Endothelial cell of umbilical vein (primary cell): ENCODE measurements around the gene RNF133. TPM values are rescaled to one million over a fixed set of nuclear protein-coding genes. Genes with fewer than 3 reads are reported as not detected.

Experiments
- BruUV-seq: library from RNA; stranded (reverse); fragments of 400-500 nt; replicated peaks from 2 replicates; lab custom pipeline; 2021; lab: Mats Ljungman, UMichigan
- CTCF ChIA-PET: fragments of 300-600, 350-600 bp; sonication (Branson Sonifier 250); formaldehyde crosslinking; loops from one replicate; lab custom pipeline; 2021; ENCODE audit warnings: antibody characterized with exemption, inconsistent platforms; lab: Charles Lee
- POLR2A ChIA-PET: fragments of 300-600, 350-600 bp; sonication (Branson Sonifier 250); formaldehyde crosslinking; loops from one replicate; lab custom pipeline; 2021; ENCODE audit warnings: antibody characterized with exemption, inconsistent platforms; lab: Charles Lee
- DNase-seq: peaks from one replicate; pipeline ENCODE4 v3.0.0-alpha.2; 2011; ENCODE audit warnings: low read depth, low spot score
- FAIRE-seq: peaks from 2 replicates; lab custom pipeline; 2011; peaks lifted over from hg19 to GRCh38; lab: Jason Lieb, UNC
- H2AFZ ChIP-seq: 2 replicates; pipeline ENCODE4 v1.6.0; 2012; ENCODE audit warnings: low read depth, low read length, control low read depth, inconsistent platforms
- H3K27ac ChIP-seq: 2 replicates; pipeline ENCODE4 v1.5.1; 2011; ENCODE audit warnings: low read depth, mild to moderate bottlenecking, control low read depth, low read length, moderate library complexity; ENCODE audit not compliant: insufficient read depth
- H3K27me3 ChIP-seq, 2 experiments: 2 replicates each; pipeline versions ENCODE4 v1.6.0 to v1.6.1; 2011; ENCODE audit warnings: low read length in 2 of 2, mixed read lengths in 1 of 2; ENCODE audit not compliant: control insufficient read depth in 2 of 2, insufficient read depth in 2 of 2
- H3K36me3 ChIP-seq, 2 experiments: 2 replicates in 1 of 2; 3 replicates in 1 of 2; pipeline ENCODE4 v1.5.1; 2011; ENCODE audit warnings: low read length in 2 of 2, mild to moderate bottlenecking in 1 of 2, moderate library complexity in 1 of 2; ENCODE audit not compliant: control insufficient read depth in 2 of 2, insufficient read depth in 2 of 2; ENCODE audit errors: extremely low read depth in 1 of 2
- H3K4me1 ChIP-seq: 3 replicates; pipeline ENCODE4 v1.5.1; 2011; ENCODE audit warnings: mild to moderate bottlenecking, low read length; ENCODE audit not compliant: control insufficient read depth, insufficient read depth; ENCODE audit errors: extremely low read depth
- H3K4me2 ChIP-seq: 2 replicates; pipeline ENCODE4 v1.6.1; 2011; ENCODE audit warnings: low read length, control low read depth, mixed read lengths; ENCODE audit not compliant: insufficient read depth
- H3K4me3 ChIP-seq, 3 experiments: fragments of 200-600 bp in 1 of 3; sonication (generic), shearing (Covaris generic) in 1 of 3; replicated peaks in 1 of 3; 2 replicates each; pipeline ENCODE4 v1.5.1; 2011 to 2016; ENCODE audit warnings: control low read depth in 3 of 3, low read length in 3 of 3, mild to moderate bottlenecking in 2 of 3, inconsistent platforms in 1 of 3, low read depth in 1 of 3, moderate library complexity in 1 of 3; ENCODE audit not compliant: insufficient read depth in 1 of 3
- H3K79me2 ChIP-seq: 2 replicates; pipeline ENCODE4 v1.6.0; 2012; ENCODE audit warnings: low read length, inconsistent platforms; ENCODE audit not compliant: control insufficient read depth, insufficient read depth
- H3K9ac ChIP-seq: replicated peaks from 2 replicates; pipeline ENCODE3; 2011; ENCODE audit warnings: low read length, control low read depth; ENCODE audit not compliant: insufficient read depth; ENCODE audit errors: extremely low read depth
- H3K9me1 ChIP-seq: replicated peaks from 3 replicates; pipeline ENCODE4 v1.6.0; 2011; ENCODE audit warnings: mild to moderate bottlenecking, low read length; ENCODE audit not compliant: control insufficient read depth, insufficient read depth; ENCODE audit errors: extremely low read depth
- H3K9me3 ChIP-seq: replicated peaks from 2 replicates; pipeline ENCODE4 v1.5.1; 2012; ENCODE audit warnings: low read length, inconsistent platforms; ENCODE audit not compliant: control insufficient read depth, insufficient read depth
- H4K20me1 ChIP-seq: replicated peaks from 2 replicates; pipeline ENCODE3; 2011; ENCODE audit warnings: mild to moderate bottlenecking, low read length; ENCODE audit not compliant: control insufficient read depth, insufficient read depth; ENCODE audit errors: extremely low read depth
- FOS ChIP-seq: IDR thresholded peaks from 2 replicates; pipeline ENCODE4 v1.6.1; 2011; ENCODE audit warnings: mild to moderate bottlenecking, low read length, moderate library complexity, borderline replicate concordance; ENCODE audit not compliant: insufficient read depth
- GATA2 ChIP-seq: IDR thresholded peaks from 2 replicates; pipeline ENCODE4 v1.7.0; 2011; ENCODE audit warnings: low read depth, mild to moderate bottlenecking, moderate library complexity, mixed read lengths, low read length; ENCODE audit not compliant: insufficient read length, insufficient read depth
- JUN ChIP-seq: IDR thresholded peaks from 2 replicates; pipeline ENCODE4 v1.6.1; 2011; ENCODE audit warnings: borderline replicate concordance, low read depth; ENCODE audit not compliant: insufficient read length, insufficient read depth
- MYC ChIP-seq: IDR thresholded peaks from one replicate; pipeline ENCODE4 v1.6.1; 2011; ENCODE audit warnings: mild to moderate bottlenecking, low read depth, low read length
- dilution Hi-C: fragments of 300-500 bp; cut with MboI; formaldehyde crosslinking; loops from one replicate; pipeline ENCODE4 v1.15.0; 2019; ENCODE audit warnings: low sequenced_read_pairs; ENCODE audit not compliant: extremely low pct_ligation_motif_present
- intact Hi-C: fragments of 100-400 bp; cut with micrococcal nuclease; formaldehyde crosslinking; loops from one replicate; pipeline ENCODE4 v1.10.0; 2022
- polyA plus RNA-seq, 4 experiments: library from polyadenylated mRNA; depleted of rRNA in 3 of 4; stranded (reverse) in 3 of 4; unstranded in 1 of 4; fragments of >200 nt; gene quantifications; 2 replicates each; pipeline versions ENCODE4 v1.2.1 to v1.2.3, GENCODE V29; 2011 to 2012; ENCODE audit warnings: missing spikeins in 1 of 4
- small RNA-seq: library from RNA; depleted of rRNA; stranded (forward); fragments of <200 nt; gene quantifications from one replicate; pipeline ENCODE3, GENCODE V24; 2012; ENCODE audit warnings: low replicate concordance, low read depth; ENCODE audit not compliant: insufficient read depth, insufficient read length
- total RNA-seq: library from RNA; stranded (reverse); gene quantifications from 2 replicates; pipeline ENCODE4 v1.2.3, GENCODE V29; 2021
- TF ChIP-seq, protein P1 (sequence below), 2 donors: IDR thresholded peaks; 1 replicate in 1 of 2; 2 replicates in 1 of 2; pipeline ENCODE4 v1.5.1; 2011; ENCODE audit warnings: low read length in 2 of 2, mild to moderate bottlenecking in 2 of 2, moderate library complexity in 2 of 2, control low read depth in 1 of 2, inconsistent platforms in 1 of 2, low read depth in 1 of 2; ENCODE audit not compliant: insufficient read depth in 1 of 2; ENCODE audit errors: extremely low read depth in 1 of 2
- TF ChIP-seq, protein P2 (sequence below): IDR thresholded peaks from 2 replicates; pipeline ENCODE4 v1.6.1; 2011; ENCODE audit not compliant: insufficient read depth, insufficient read length

RNF133 gene
- total and polyA plus RNA-seq, 2 donors (not counting 3 experiments of a cell fraction or from before 2014, with no cell fraction given) = 0.93 TPM; not detected in 1

DNA sequence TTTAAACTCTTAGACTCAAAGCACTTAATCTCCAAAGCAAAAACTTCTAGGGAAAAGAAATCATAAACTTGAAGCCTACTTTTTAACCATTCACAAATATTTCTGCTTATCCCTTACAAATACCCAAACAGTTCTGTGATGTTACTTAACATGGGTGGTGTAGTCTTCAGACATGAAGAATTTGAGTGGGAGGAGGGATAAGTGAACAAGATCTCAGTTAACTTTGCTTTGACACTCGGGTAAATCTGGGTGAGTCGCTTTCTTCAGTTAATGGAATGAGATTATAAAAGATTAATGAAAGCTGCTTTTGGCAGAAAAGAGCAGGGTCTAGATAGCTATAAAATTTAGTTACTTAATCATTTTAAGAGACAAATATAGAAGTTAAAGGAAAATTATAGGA lies 47.5 kb downstream of the RNF133 start:
- H3K27me3 ChIP-seq = no peaks in the 10 kb centered on the region
- no peak for FAIRE-seq
- intact Hi-C loops = loop anchor here (10.0 kb wide), 1 partner anchor 233 kb away; the partner anchor contains the start of gene CADPS2
- peaks cover 13% of the 10 kb centered on the region for H3K4me1 ChIP-seq
- no peak overlapping the region for H3K27ac ChIP-seq
- ChIA-PET POLR2A (no interaction called here), CTCF (no interaction called here)
- no peaks in the 10 kb centered on the region for H3K9me3 ChIP-seq
- H3K36me3 ChIP-seq = no peaks in the 10 kb centered on the region
- H3K4me3 ChIP-seq = no peak overlapping the region
- H3K4me2 ChIP-seq = no peak overlapping the region
- no peak overlapping the region for H2AFZ ChIP-seq
- no peak overlapping the region for H3K9ac ChIP-seq
- no peaks in the 10 kb centered on the region for H3K9me1 ChIP-seq
- DNase-seq = no peak
- no peaks in the 10 kb centered on the region for H4K20me1 ChIP-seq
- TF ChIP-seq GATA2 = no peak
- no peak for TF ChIP-seq FOS
- TF ChIP-seq, protein P1, sequence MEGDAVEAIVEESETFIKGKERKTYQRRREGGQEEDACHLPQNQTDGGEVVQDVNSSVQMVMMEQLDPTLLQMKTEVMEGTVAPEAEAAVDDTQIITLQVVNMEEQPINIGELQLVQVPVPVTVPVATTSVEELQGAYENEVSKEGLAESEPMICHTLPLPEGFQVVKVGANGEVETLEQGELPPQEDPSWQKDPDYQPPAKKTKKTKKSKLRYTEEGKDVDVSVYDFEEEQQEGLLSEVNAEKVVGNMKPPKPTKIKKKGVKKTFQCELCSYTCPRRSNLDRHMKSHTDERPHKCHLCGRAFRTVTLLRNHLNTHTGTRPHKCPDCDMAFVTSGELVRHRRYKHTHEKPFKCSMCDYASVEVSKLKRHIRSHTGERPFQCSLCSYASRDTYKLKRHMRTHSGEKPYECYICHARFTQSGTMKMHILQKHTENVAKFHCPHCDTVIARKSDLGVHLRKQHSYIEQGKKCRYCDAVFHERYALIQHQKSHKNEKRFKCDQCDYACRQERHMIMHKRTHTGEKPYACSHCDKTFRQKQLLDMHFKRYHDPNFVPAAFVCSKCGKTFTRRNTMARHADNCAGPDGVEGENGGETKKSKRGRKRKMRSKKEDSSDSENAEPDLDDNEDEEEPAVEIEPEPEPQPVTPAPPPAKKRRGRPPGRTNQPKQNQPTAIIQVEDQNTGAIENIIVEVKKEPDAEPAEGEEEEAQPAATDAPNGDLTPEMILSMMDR (IDR thresholded peaks at IDR 0.05; ENCODE audit: extremely low read depth in 1 of 2, insufficient read depth in 1 of 2, low read depth in 1 of 2, low read length in 2 of 2) = no peak
- TF ChIP-seq MYC = no peak
- TF ChIP-seq, protein P2, sequence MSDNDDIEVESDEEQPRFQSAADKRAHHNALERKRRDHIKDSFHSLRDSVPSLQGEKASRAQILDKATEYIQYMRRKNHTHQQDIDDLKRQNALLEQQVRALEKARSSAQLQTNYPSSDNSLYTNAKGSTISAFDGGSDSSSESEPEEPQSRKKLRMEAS = no peak
- no peak for TF ChIP-seq JUN
- no TSS peak for BruUV-seq
- no peaks in the 10 kb centered on the region for H3K79me2 ChIP-seq
- dilution Hi-C loops = no loop called here

Small RNA genes lying within 50 kb of the gene (small RNA-seq; reads per million reads assigned to genes)
- not detected for gene AC006463.1

Other genes starting within 250 kb of the RNF133 start
- 0.83 and 0.95 TPM in 2 replicates for gene RNF148, start 3.8 kb upstream of the RNF133 start, total RNA-seq
- gene RNF148, start 3.8 kb upstream of the RNF133 start, polyA plus RNA-seq = 0.12 and 0.21 TPM in 2 replicates
- gene CADPS2, start 187.3 kb upstream of the RNF133 start, total RNA-seq = 20.0 and 22.6 TPM in 2 replicates
- gene CADPS2, start 187.3 kb upstream of the RNF133 start, polyA plus RNA-seq = 7.0 and 9.5 TPM in 2 replicates